Measurements from ENCODE around the gene NELFB. TPM values are rescaled to one million over a fixed set of nuclear protein-coding genes. Genes with fewer than 3 reads are reported as not detected.

NELFB gene
- total and polyA plus RNA-seq, 9 of the 15 experiments (the other 6 are each of a cell fraction or from before 2014, with no cell fraction given), result 0.24 to 84.0 (median 29.7) TPM

DNA sequence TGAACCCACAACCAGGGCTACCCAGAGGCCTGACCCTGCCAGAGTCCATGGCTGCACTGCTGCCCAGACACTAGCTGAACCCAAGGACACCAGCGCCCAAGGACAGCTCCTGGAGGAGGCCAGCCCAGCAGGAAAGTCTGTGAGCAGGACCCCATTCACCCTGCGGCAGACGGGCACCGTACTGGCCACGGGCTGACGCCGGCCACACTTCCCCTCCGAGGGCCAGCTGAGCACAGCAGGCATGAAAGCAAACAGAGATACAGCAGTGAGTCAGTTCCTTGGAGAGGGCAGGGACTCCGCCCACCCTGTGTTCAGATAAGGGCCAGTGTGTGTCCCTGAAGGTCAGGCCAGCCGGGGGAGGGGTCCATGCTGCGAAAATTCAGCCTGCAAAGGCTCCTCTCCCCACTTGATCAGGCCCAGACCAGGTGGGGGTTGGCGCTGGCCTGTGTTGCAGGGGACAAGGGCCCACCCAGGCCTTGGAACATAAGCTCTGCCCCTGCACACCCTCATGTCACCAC is 36.3 kb upstream of the NELFB start (continued):
- TF ChIP-seq, protein P1, sequence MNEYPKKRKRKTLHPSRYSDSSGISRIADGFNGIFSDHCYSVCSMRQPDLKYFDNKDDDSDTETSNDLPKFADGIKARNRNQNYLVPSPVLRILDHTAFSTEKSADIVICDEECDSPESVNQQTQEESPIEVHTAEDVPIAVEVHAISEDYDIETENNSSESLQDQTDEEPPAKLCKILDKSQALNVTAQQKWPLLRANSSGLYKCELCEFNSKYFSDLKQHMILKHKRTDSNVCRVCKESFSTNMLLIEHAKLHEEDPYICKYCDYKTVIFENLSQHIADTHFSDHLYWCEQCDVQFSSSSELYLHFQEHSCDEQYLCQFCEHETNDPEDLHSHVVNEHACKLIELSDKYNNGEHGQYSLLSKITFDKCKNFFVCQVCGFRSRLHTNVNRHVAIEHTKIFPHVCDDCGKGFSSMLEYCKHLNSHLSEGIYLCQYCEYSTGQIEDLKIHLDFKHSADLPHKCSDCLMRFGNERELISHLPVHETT (CRISPR knock-in tag; conservative IDR thresholded peaks at IDR 0.05 in 1 of 2, IDR thresholded peaks at IDR 0.05 in 1 of 2), result 0 out of 4 replicates have a peak, but pooled peaks of 1 of the 2 experiments have one; percentile 72
- TF ChIP-seq MYBL2 (IDR thresholded peaks at IDR 0.05; ENCODE audit: low read depth) (no peak), MYBL2 (CRISPR knock-in tag; IDR thresholded peaks at IDR 0.05; ENCODE audit: borderline replicate concordance) (no peak), NFRKB (IDR thresholded peaks at IDR 0.05; ENCODE audit: low read depth) (no peak), EP400 (IDR thresholded peaks at IDR 0.05) (peak; percentile 49; the same call in 1 of the 2 replicates), KAT8 (IDR thresholded peaks at IDR 0.05; ENCODE audit: low read depth) (no peak)
- TF ChIP-seq, protein P2, sequence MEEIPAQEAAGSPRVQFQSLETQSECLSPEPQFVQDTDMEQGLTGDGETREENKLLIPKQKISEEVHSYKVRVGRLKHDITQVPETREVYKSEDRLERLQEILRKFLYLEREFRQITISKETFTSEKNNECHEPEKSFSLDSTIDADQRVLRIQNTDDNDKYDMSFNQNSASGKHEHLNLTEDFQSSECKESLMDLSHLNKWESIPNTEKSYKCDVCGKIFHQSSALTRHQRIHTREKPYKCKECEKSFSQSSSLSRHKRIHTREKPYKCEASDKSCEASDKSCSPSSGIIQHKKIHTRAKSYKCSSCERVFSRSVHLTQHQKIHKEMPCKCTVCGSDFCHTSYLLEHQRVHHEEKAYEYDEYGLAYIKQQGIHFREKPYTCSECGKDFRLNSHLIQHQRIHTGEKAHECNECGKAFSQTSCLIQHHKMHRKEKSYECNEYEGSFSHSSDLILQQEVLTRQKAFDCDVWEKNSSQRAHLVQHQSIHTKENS (CRISPR knock-in tag; IDR thresholded peaks at IDR 0.05), result no peak
- TF ChIP-seq, protein P3, sequence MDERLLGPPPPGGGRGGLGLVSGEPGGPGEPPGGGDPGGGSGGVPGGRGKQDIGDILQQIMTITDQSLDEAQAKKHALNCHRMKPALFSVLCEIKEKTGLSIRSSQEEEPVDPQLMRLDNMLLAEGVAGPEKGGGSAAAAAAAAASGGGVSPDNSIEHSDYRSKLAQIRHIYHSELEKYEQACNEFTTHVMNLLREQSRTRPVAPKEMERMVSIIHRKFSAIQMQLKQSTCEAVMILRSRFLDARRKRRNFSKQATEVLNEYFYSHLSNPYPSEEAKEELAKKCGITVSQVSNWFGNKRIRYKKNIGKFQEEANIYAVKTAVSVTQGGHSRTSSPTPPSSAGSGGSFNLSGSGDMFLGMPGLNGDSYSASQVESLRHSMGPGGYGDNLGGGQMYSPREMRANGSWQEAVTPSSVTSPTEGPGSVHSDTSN (CRISPR knock-in tag; IDR thresholded peaks at IDR 0.05; ENCODE audit: low read depth), result no peak
- TF ChIP-seq, protein P3 (tag; conservative IDR thresholded peaks at IDR 0.05; ENCODE audit: low read depth), result no peak
- TF ChIP-seq, protein P4, sequence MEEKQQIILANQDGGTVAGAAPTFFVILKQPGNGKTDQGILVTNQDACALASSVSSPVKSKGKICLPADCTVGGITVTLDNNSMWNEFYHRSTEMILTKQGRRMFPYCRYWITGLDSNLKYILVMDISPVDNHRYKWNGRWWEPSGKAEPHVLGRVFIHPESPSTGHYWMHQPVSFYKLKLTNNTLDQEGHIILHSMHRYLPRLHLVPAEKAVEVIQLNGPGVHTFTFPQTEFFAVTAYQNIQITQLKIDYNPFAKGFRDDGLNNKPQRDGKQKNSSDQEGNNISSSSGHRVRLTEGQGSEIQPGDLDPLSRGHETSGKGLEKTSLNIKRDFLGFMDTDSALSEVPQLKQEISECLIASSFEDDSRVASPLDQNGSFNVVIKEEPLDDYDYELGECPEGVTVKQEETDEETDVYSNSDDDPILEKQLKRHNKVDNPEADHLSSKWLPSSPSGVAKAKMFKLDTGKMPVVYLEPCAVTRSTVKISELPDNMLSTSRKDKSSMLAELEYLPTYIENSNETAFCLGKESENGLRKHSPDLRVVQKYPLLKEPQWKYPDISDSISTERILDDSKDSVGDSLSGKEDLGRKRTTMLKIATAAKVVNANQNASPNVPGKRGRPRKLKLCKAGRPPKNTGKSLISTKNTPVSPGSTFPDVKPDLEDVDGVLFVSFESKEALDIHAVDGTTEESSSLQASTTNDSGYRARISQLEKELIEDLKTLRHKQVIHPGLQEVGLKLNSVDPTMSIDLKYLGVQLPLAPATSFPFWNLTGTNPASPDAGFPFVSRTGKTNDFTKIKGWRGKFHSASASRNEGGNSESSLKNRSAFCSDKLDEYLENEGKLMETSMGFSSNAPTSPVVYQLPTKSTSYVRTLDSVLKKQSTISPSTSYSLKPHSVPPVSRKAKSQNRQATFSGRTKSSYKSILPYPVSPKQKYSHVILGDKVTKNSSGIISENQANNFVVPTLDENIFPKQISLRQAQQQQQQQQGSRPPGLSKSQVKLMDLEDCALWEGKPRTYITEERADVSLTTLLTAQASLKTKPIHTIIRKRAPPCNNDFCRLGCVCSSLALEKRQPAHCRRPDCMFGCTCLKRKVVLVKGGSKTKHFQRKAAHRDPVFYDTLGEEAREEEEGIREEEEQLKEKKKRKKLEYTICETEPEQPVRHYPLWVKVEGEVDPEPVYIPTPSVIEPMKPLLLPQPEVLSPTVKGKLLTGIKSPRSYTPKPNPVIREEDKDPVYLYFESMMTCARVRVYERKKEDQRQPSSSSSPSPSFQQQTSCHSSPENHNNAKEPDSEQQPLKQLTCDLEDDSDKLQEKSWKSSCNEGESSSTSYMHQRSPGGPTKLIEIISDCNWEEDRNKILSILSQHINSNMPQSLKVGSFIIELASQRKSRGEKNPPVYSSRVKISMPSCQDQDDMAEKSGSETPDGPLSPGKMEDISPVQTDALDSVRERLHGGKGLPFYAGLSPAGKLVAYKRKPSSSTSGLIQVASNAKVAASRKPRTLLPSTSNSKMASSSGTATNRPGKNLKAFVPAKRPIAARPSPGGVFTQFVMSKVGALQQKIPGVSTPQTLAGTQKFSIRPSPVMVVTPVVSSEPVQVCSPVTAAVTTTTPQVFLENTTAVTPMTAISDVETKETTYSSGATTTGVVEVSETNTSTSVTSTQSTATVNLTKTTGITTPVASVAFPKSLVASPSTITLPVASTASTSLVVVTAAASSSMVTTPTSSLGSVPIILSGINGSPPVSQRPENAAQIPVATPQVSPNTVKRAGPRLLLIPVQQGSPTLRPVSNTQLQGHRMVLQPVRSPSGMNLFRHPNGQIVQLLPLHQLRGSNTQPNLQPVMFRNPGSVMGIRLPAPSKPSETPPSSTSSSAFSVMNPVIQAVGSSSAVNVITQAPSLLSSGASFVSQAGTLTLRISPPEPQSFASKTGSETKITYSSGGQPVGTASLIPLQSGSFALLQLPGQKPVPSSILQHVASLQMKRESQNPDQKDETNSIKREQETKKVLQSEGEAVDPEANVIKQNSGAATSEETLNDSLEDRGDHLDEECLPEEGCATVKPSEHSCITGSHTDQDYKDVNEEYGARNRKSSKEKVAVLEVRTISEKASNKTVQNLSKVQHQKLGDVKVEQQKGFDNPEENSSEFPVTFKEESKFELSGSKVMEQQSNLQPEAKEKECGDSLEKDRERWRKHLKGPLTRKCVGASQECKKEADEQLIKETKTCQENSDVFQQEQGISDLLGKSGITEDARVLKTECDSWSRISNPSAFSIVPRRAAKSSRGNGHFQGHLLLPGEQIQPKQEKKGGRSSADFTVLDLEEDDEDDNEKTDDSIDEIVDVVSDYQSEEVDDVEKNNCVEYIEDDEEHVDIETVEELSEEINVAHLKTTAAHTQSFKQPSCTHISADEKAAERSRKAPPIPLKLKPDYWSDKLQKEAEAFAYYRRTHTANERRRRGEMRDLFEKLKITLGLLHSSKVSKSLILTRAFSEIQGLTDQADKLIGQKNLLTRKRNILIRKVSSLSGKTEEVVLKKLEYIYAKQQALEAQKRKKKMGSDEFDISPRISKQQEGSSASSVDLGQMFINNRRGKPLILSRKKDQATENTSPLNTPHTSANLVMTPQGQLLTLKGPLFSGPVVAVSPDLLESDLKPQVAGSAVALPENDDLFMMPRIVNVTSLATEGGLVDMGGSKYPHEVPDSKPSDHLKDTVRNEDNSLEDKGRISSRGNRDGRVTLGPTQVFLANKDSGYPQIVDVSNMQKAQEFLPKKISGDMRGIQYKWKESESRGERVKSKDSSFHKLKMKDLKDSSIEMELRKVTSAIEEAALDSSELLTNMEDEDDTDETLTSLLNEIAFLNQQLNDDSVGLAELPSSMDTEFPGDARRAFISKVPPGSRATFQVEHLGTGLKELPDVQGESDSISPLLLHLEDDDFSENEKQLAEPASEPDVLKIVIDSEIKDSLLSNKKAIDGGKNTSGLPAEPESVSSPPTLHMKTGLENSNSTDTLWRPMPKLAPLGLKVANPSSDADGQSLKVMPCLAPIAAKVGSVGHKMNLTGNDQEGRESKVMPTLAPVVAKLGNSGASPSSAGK (IDR thresholded peaks at IDR 0.05), result no peak; the same call in 1 of the 2 replicates
